Ascending aorta (tissue), 2 donors: ENCODE data around the gene PTH2R. TPM values are rescaled to one million over a fixed set of nuclear protein-coding genes. Genes with fewer than 3 reads are reported as not detected.

ENCODE experiments used
- DNase-seq, 2 donors: peaks; one replicate each; pipeline ENCODE4 v3.0.0-alpha.2; 2019; ENCODE audit warnings: low spot score in 2 of 2
- H3K27ac ChIP-seq, 2 donors: fragments of 200-600 bp; sonication (generic); one replicate each; pipeline ENCODE4 v1.5.1; 2016 to 2017; ENCODE audit warnings: mild to moderate bottlenecking in 1 of 2
- H3K27me3 ChIP-seq: fragments of 200-600 bp; sonication (generic); one replicate; pipeline ENCODE4 v1.5.1; 2017
- H3K36me3 ChIP-seq, 2 donors: fragments of 200-600 bp; sonication (generic); one replicate each; pipeline ENCODE4 v1.5.1; 2016
- H3K4me1 ChIP-seq, 2 donors: fragments of 200-600 bp; sonication (generic); one replicate each; pipeline ENCODE4 v1.5.1; 2016 to 2017; ENCODE audit warnings: mild to moderate bottlenecking in 1 of 2
- H3K4me3 ChIP-seq, 2 donors: fragments of 200-600 bp; sonication (generic); one replicate each; pipeline ENCODE4 v1.5.1; 2016 to 2017; ENCODE audit warnings: mild to moderate bottlenecking in 1 of 2
- H3K9me3 ChIP-seq, 2 donors: fragments of 200-600 bp; sonication (generic); one replicate each; pipeline ENCODE4 v1.5.1; 2016
- CTCF ChIP-seq, 3 experiments: fragments of 200-600 bp in 2 of 3; fragments of 450-650 bp in 1 of 3; sonication (generic) in 2 of 3; IDR thresholded peaks; one replicate each; pipeline ENCODE4 v1.5.1; 2016 to 2019; ENCODE audit warnings: antibody characterized with exemption in 3 of 3, mild to moderate bottlenecking in 1 of 3, moderate library complexity in 1 of 3
- intact Hi-C: fragments of 100-400 bp; cut with DNase I; formaldehyde crosslinking; loops from one replicate; pipeline ENCODE4 v1.15.1; 2023
- total RNA-seq: library from RNA; depleted of rRNA; stranded (reverse); fragments of >200 nt; gene quantifications from one replicate; pipeline ENCODE4 v1.1.0, GENCODE V29; 2016

PTH2R gene
- total RNA-seq, 1 donor from 2014 or later = not detected

GRCh38 chr2:208490492-208490891 is 83.9 kb downstream of the PTH2R start:
- H3K36me3 ChIP-seq = no peaks in the 10 kb centered on the region
- H3K4me3 ChIP-seq = no peak overlapping the region
- H3K27ac ChIP-seq = no peak overlapping the region
- no peaks in the 10 kb centered on the region for H3K4me1 ChIP-seq
- DNase-seq = no peak
- H3K9me3 ChIP-seq = no peaks in the 10 kb centered on the region
- no peak for TF ChIP-seq CTCF (IDR thresholded peaks at IDR 0.05)
- intact Hi-C loops = no loop called here
- H3K27me3 ChIP-seq = no peaks in the 10 kb centered on the region

- H3K4me1 ChIP-seq = no peaks in the 10 kb centered on the region
- H3K36me3 ChIP-seq = no peaks in the 10 kb centered on the region
- no peak for TF ChIP-seq CTCF (IDR thresholded peaks at IDR 0.05)
- DNase-seq = no peak
- intact Hi-C loops = no loop called here
- no peak overlapping the region for H3K27ac ChIP-seq
- H3K27me3 ChIP-seq = no peaks in the 10 kb centered on the region
- H3K9me3 ChIP-seq = no peaks in the 10 kb centered on the region
- H3K4me3 ChIP-seq = no peak overlapping the region
These were observed 85.0 kb downstream of the PTH2R start for GRCh38 chr2:208491641-208492040.

GRCh38 chr2:208492069-208492468 is 85.5 kb downstream of the PTH2R start:
- Histone ChIP-seq H3K9me3 (no peaks in the 10 kb centered on the region), H3K4me1 (no peaks in the 10 kb centered on the region), H3K36me3 (no peaks in the 10 kb centered on the region), H3K4me3 (no peak overlapping the region), H3K27ac (no peak overlapping the region), H3K27me3 (no peaks in the 10 kb centered on the region)
- TF ChIP-seq CTCF (IDR thresholded peaks at IDR 0.05) = no peak
- intact Hi-C loops = no loop called here
- DNase-seq = no peak

DNA sequence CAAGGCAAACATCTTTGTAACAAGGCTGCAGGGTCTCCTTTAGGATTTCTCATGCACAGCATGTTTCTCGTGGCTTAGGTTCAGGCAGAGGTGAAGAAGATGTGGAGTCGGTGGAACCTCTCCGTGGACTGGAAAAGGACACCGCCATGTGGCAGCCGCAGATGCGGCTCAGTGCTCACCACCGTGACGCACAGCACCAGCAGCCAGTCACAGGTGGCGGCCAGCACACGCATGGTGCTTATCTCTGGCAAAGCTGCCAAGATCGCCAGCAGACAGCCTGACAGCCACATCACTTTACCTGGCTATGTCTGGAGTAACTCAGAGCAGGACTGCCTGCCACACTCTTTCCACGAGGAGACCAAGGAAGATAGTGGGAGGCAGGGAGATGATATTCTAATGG is 86.6 kb downstream of the PTH2R start:
- Histone ChIP-seq H3K27ac (no peak overlapping the region), H3K9me3 (no peaks in the 10 kb centered on the region), H3K36me3 (no peaks in the 10 kb centered on the region), H3K4me3 (no peak overlapping the region), H3K27me3 (no peaks in the 10 kb centered on the region), H3K4me1 (no peaks in the 10 kb centered on the region)
- intact Hi-C loops = no loop called here
- DNase-seq = no peak
- TF ChIP-seq CTCF (IDR thresholded peaks at IDR 0.05) = no peak

DNA sequence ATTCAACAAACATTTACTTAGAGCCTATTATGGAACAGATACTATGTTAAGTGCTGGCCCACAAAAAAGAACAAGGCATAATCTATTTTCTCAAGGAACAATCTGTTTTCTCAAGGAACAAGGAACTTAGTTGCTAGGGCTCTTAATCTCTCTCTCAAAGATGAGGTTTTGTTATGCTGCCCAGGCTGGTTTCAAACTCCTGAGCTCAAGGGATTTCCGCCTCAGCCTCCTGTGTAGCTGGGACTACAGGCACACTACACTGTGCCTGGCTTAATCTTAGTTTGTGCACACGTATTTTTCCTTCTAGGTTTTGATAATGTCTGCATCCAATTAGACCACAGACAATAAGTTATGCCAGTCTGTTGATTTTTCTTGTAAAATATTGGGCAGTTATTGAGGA is 89.5 kb downstream of the PTH2R start:
- Histone ChIP-seq H3K27me3 (no peaks in the 10 kb centered on the region), H3K36me3 (no peaks in the 10 kb centered on the region), H3K27ac (no peak overlapping the region), H3K4me3 (no peak overlapping the region), H3K9me3 (no peaks in the 10 kb centered on the region), H3K4me1 (no peaks in the 10 kb centered on the region)
- no peak for TF ChIP-seq CTCF (IDR thresholded peaks at IDR 0.05)
- no peak for DNase-seq
- intact Hi-C loops = no loop called here

DNA sequence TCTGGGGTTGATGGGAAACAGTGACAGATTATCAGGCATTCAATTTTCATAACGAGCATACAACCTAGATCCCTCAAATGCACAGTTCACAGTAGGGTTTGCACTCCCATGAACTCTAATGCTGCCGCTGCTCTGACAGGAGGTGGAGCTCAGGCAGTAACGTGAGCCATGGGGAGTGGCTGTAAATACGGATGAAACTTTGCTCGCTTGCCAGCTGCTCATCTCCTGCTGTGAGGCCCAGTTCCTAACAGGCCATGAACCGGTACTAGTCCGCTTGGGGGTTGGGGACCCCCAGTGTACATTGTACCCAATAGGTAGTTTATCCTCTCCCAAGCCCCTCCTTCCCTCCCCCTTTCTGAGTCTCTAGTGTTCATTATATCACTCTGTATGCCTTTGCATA is 94.6 kb downstream of the PTH2R start:
- no peak overlapping the region for H3K27ac ChIP-seq
- no peaks in the 10 kb centered on the region for H3K9me3 ChIP-seq
- H3K27me3 ChIP-seq = no peaks in the 10 kb centered on the region
- intact Hi-C loops = no loop called here
- H3K36me3 ChIP-seq = no peaks in the 10 kb centered on the region
- TF ChIP-seq CTCF (IDR thresholded peaks at IDR 0.05) = no peak
- no peak overlapping the region for H3K4me3 ChIP-seq
- no peak for DNase-seq
- no peaks in the 10 kb centered on the region for H3K4me1 ChIP-seq
